Measurements from ENCODE around the gene EPS8.

EPS8 gene

DNA sequence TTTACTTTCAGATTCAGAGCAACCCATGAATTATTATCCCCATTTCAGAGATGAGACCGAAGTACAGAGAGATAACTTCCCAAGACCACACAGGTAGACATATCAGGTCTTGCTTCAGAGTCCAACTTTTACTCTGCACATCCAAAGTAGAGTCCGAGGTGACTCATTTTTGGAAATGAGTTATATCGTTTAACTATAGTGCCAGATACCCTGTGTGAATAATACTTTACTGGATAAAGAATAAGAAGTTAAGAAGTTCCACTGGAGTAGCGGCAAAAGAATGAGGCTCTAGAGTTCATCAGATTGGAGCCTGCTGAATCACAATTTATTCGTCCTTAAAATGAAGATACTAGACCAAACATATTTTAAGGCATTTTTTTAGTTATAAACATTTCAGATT, 124.7 kb downstream of the EPS8 start:
- no peak overlapping the region for H3K4me3 ChIP-seq (ENCODE audit: low read depth, low read length)
- no peak for DNase-seq (ENCODE audit: low read depth)
- TF ChIP-seq, protein P1, sequence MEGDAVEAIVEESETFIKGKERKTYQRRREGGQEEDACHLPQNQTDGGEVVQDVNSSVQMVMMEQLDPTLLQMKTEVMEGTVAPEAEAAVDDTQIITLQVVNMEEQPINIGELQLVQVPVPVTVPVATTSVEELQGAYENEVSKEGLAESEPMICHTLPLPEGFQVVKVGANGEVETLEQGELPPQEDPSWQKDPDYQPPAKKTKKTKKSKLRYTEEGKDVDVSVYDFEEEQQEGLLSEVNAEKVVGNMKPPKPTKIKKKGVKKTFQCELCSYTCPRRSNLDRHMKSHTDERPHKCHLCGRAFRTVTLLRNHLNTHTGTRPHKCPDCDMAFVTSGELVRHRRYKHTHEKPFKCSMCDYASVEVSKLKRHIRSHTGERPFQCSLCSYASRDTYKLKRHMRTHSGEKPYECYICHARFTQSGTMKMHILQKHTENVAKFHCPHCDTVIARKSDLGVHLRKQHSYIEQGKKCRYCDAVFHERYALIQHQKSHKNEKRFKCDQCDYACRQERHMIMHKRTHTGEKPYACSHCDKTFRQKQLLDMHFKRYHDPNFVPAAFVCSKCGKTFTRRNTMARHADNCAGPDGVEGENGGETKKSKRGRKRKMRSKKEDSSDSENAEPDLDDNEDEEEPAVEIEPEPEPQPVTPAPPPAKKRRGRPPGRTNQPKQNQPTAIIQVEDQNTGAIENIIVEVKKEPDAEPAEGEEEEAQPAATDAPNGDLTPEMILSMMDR (IDR thresholded peaks at IDR 0.05; ENCODE audit: control insufficient read depth, extremely low read depth, insufficient read depth), result no peak

DNA sequence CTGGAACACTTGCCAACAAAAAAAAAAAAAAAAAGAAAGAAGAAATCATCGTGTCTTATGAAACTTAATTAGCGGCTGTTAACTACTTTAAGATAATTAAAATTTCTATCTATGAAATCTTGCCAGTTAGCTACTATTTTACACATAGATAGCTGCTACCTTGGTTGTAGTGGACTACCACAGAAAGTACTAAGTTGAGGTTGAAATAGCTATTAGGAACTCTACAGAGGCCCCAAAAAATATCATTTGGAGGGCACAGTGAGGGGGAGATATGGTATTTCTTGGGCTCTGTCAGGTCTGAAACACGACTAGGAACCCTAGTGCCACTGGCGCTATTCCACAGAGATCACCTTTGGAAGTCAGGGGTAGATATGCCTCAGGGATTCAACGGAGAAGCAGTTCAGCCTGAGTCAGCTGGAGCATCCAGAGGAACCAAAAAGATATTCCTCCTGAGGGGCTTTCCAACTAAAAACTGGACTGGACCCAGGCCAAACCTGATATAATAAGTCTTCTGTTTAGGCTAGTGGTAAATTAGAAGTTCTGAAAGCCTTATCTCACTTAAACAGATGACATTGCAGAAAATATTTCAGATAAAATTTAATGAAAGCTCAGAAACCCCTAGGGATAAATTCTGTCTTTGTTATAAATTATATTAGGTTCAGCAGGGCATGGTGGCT, 126.1 kb downstream of the EPS8 start:
- TF ChIP-seq, protein P1 (IDR thresholded peaks at IDR 0.05; ENCODE audit: control insufficient read depth, extremely low read depth, insufficient read depth), result no peak
- H3K4me3 ChIP-seq (ENCODE audit: low read depth, low read length), result no peak overlapping the region
- DNase-seq (ENCODE audit: low read depth), result no peak

DNA sequence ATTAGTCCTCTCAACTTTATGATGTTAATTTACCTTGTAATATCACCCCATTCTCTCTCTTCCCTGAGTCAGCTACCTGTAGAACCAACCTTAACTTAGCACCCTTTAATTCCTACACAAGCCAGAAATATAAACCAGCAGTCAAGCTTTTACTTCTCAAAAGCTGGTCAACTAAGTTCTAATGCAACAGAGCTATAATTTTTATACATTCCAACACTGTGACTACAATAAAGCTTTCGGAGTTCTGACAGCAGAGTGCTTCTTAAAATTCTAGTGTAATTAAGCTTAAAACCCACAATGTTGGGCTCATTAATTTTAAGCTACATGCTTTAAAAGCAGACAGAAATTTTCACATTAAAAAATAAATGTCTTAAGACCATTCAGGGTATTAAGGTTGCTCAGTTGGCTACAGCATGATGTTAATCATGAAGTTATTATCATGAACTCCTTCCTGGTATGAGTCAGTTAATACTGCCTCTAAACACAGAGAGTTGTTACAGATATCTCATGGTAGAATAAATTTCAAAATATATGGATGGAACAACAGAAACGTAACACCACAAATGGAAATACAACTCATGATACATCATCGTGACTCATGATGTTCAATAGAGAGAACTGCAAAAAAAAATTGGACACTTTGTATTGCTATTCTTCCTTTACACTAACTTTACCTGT, 126.7 kb downstream of the EPS8 start:
- H3K4me3 ChIP-seq (ENCODE audit: low read depth, low read length), result no peak overlapping the region
- TF ChIP-seq, protein P1 (IDR thresholded peaks at IDR 0.05; ENCODE audit: control insufficient read depth, extremely low read depth, insufficient read depth), result no peak

DNA sequence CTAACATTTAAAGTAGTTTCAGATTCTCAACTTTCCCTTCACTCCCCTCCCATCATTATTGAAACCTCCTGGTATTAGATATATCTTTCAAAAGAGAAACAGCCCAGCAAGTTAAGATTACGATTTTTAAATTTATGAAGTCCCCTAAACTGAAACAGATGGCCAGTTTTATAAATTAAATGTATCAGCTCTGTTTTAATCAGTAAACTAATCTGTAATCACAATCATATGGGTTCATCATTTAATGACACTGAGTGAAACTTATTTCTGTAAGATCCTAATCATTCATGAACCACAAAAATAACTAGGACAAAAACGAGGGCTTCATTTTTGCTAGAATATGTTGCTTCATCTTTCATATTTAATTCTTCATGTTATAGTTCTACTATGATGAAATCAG, 137.8 kb downstream of the EPS8 start:
- H3K4me3 ChIP-seq (ENCODE audit: low read depth, low read length), result no peak overlapping the region
- TF ChIP-seq, protein P1 (IDR thresholded peaks at IDR 0.05; ENCODE audit: control insufficient read depth, extremely low read depth, insufficient read depth), result no peak
- no peak for DNase-seq (ENCODE audit: low read depth)

More for the DNA sequence above, 126.7 kb downstream of the EPS8 start:
- no peak for DNase-seq (ENCODE audit: low read depth)

DNA sequence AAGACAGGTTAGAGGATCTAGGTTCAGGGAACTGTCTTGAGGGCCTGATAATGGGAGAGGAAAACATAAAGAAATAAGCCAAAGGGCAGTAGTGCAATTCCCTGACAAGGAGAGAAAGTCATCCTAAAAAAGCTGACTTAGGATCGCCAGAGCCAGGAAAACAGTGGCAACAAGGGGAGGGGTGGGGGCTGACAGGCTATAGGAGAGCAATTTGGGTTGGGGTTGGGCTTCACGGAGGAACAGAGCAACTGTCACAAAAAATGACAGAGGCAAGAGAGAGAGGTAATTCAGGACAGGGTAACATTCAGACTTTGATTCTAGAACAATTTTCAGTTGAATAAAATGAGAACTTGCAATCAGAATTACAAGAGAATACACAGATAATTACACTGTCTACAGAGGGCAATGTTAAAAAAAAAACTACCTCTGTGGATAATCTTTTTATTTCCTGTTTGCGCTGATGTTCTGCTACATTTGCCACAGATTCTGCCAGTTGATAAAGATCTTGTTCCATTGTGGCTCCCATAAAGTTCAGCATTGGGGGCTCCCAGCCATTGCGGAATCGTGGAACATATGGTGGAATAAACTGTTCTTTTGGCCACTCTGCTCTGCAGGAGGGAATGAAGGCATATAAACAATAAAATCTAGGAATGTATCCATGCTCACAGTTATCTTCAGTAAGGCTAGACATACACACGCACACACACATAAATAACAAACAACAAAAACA, 138.6 kb downstream of the EPS8 start:
- TF ChIP-seq, protein P1 (IDR thresholded peaks at IDR 0.05; ENCODE audit: control insufficient read depth, extremely low read depth, insufficient read depth), result no peak
- H3K4me3 ChIP-seq (ENCODE audit: low read depth, low read length), result no peak overlapping the region
- DNase-seq (ENCODE audit: low read depth), result no peak

DNA sequence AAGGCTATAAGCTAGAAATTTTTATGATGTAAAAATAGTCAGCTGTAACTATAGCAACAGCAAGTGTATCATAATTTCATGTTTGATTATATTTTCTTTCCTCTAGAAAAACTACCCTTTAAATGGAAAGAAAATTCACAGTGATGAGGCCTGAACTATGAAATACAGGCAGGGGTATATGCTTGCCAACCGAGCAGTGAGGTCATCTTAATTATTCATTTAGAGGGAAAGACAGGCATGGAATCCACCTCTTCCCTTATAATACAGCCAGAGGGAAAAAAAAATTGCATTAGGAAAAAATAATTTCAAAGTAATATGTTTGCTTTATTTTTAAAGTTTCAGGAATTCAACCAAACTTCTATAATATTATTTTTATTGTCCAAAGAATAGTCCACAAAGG, 139.8 kb downstream of the EPS8 start:
- DNase-seq (ENCODE audit: low read depth), result no peak
- TF ChIP-seq, protein P1 (IDR thresholded peaks at IDR 0.05; ENCODE audit: control insufficient read depth, extremely low read depth, insufficient read depth), result no peak
- no peak overlapping the region for H3K4me3 ChIP-seq (ENCODE audit: low read depth, low read length)

All from LNCaP clone FGC (cell line).